GM15510 (cell line): ENCODE results near the gene VANGL2.

Source experiments
- POLR2A ChIP-seq: IDR thresholded peaks from 3 replicates; pipeline ENCODE4 v1.6.1; 2011; ENCODE audit warnings: borderline replicate concordance; ENCODE audit not compliant: insufficient read length; ENCODE audit errors: extremely low read depth

VANGL2 gene

GRCh38 chr1:160428655-160429054 is 28.3 kb downstream of the VANGL2 start:
- no peak for TF ChIP-seq POLR2A

- no peak for TF ChIP-seq POLR2A
Observed at GRCh38 chr1:160429125-160429561, 28.8 kb downstream of the VANGL2 start.

GRCh38 chr1:160429702-160430535 is 29.6 kb downstream of the VANGL2 start:
- TF ChIP-seq POLR2A, result no peak

GRCh38 chr1:160431006-160431405 is 30.6 kb downstream of the VANGL2 start:
- no peak for TF ChIP-seq POLR2A

DNA sequence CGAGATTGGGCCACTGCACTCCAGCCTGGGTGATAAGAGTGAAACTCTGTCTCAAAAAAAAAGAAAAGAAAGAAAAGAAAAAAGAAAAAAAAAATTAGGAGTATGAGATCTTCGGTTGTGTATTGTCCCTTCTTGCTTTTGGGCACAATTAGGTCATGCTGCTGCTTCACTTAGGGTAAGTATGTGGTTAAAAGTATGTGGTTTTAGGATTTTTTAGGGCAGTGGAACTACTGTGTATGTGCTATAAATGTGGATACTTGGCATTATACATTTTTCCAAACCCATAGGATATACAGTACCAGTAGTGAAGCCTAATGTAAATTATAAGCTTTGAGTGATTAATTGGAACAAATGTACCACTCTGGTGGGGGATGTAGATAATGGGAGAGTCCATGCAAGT is 31.2 kb downstream of the VANGL2 start:
- TF ChIP-seq POLR2A, result no peak

DNA sequence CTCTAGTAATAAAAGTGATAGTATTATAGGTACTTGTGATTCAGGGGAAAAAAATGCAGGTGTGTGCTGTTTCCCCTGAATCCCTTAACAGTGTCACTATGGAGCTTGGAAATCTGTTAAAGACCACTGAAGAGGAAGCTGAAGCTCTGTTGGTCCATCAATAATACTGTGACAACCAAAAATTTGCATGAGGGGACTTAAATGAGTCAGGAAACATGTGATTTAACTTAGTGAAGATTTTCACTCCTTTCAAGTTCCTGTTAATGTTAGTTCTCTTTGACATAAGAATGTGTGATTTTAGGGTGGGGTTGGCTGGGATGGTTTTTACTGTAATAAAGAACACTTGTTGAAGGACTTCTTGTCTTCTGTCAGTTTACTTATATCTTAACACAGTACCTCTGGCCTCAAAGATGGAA is 32.0 kb downstream of the VANGL2 start:
- TF ChIP-seq POLR2A, result peak; percentile 14

DNA sequence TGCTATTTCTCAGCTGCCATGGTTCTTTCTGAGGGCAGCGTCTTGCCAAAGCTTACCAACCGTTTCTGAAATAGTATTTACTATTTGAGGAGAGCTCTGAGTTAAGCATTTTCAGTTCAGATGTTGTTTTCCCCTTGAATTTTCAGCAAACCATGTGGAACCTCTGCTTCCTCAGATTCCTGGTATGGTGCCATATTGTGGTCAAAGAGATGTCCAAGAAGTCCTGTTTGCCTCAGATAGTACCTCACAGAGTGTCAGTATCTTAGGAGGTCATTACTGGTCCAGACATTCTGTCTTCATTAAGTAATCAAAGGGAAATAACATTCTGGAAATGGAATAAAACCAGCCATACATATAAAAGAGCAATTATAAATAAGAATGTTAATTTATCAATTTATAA is 36.6 kb downstream of the VANGL2 start:
- no peak for TF ChIP-seq POLR2A

GRCh38 chr1:160437432-160438316 is 37.3 kb downstream of the VANGL2 start:
- no peak for TF ChIP-seq POLR2A

DNA sequence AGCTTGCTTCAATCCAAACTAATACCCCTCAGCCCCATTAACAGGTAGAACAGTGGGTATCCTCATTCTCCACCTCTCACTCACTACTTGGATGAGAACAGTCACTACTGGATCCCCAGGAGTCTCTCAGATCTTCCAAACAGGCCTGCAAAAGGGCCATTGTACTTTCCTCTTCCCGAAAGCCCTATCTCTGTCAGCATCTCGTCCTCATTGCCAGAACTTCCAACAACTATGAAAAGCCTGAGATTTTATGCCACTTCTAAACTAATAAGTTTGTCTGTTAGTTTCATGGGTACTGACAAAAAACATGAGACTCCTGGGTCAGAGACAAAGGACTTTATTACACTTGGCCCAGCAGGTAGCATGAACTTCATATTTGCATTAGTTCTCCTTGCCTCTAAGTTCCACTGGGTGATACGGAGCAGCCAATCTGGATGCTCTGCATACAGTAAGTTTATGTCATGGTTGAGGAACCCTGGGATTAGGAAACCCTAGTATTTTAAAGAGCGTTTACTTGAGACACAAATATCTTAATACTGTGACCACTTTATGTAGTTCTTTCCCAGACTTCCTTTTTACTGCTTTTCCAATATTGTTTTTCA is 38.1 kb downstream of the VANGL2 start:
- TF ChIP-seq POLR2A, result no peak

- no peak for TF ChIP-seq POLR2A
Observed at GRCh38 chr1:160438935-160439334, 38.6 kb downstream of the VANGL2 start.

DNA sequence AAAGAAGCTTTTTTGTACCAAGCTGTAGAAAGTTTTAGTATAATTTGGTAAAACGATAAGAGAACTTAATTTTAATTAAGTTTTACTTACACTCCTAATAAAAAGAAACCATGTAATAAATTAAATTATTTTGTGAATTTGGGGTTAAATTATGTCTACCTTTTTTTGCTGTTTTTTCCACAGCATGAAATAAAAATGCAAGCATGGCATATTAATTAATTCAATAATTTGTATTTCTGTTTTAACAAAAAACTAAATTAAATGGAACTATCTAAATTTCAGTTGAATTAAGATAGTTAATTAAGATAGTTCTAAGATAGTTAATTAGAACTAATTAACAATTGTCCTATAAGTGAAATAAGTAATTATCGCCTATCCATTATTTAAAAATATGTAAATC is 39.4 kb downstream of the VANGL2 start:
- TF ChIP-seq POLR2A, result no peak

- no peak for TF ChIP-seq POLR2A
Observed at GRCh38 chr1:160446945-160447600, 46.7 kb downstream of the VANGL2 start.

DNA sequence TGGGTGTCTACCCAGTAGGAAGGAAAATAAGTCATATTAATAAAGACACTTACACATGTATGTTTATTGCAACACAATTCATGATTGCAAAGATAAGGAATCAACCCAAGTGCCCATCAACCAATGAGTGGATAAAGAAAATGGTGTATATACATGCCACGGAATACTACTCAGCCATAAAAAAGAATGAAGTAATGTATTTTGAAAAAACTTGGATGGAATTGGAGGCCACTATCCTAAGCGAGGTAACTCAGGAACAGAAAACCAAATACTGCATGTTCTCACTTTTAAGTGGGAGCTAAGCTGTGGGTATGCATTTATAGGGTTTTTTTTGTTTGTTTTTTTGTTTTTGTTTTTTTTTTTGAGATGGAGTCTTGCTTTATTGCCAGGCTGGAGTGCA is 49.1 kb downstream of the VANGL2 start:
- TF ChIP-seq POLR2A, result no peak

DNA sequence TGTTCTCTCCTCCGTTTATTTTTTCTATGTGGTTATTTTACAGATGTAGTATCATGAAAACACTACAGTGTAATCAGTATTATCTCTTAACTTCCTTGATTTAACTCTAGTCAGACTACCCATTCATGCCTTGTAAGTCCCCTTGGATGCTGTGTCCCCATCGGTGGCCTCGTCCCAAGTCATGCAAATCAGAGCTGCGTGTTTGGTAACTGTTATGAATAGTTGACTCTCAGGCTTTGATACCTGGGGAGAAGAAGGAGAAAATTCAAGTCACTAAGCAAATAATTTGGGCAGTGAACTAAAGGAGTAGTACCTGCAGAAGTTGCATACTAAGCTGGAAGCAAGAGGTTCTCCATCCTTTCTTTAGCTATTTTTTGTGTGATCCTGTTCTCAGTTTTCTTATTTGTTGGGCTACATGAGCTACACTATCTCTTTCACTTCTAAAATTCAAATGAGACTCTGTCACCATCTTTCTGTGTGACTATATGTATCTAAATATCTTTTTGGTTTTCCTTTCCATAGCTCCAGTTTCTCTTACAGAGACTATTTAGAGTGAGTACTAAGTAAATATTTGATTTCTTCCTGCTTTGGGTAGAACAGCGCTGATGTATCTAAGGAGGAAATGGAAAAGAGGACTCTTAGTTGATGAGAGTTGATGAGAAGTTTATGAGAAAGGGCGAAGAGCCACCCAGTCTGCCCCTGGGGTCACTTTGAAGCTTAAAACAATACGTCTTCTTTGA is 50.9 kb downstream of the VANGL2 start:
- TF ChIP-seq POLR2A, result no peak

- no peak for TF ChIP-seq POLR2A
Observed at GRCh38 chr1:160451859-160452232, 51.5 kb downstream of the VANGL2 start.

GRCh38 chr1:160453443-160453842 is 53.1 kb downstream of the VANGL2 start:
- no peak for TF ChIP-seq POLR2A
